ENCODE measurements around the gene FAM170B. TPM values are rescaled to one million over a fixed set of nuclear protein-coding genes. Genes with fewer than 3 reads are reported as not detected.

Gene FAM170B
- total RNA-seq, 1 donor from 2014 or later, result not detected

GRCh38 chr10:49149881-49150280 is 16.1 kb upstream of the FAM170B start:
- ATAC-seq (ENCODE audit: low read depth), result no peak
- no peak overlapping the region for H3K27ac Mint-ChIP-seq
- no peak for TF ChIP-seq CTCF (IDR thresholded peaks at IDR 0.05)
- no peak for DNase-seq
- ChIA-PET CTCF (no interaction called here), POLR2A (no interaction called here)
- intact Hi-C loops (cut with micrococcal nuclease), result no loop called here
- peaks cover 6% of the 10 kb centered on the region for H3K9me3 Mint-ChIP-seq
- H3K36me3 Mint-ChIP-seq (ENCODE audit: low read depth), result peaks cover 4% of the 10 kb centered on the region
- peaks cover 10% of the 10 kb centered on the region for H3K27me3 Mint-ChIP-seq
- H3K4me1 Mint-ChIP-seq, result no peaks in the 10 kb centered on the region
- H3K4me3 Mint-ChIP-seq, result no peak overlapping the region

GRCh38 chr10:49144058-49144720 is 10.4 kb upstream of the FAM170B start:
- H3K4me1 Mint-ChIP-seq, result no peaks in the 10 kb centered on the region
- POLR2A ChIA-PET, result no interaction called here
- H3K9me3 Mint-ChIP-seq, result peaks cover 6% of the 10 kb centered on the region
- no peak overlapping the region for H3K27ac Mint-ChIP-seq
- no peak for DNase-seq
- no peak for ATAC-seq (ENCODE audit: low read depth)
- H3K27me3 Mint-ChIP-seq, result peaks cover 9% of the 10 kb centered on the region
- intact Hi-C loops (cut with micrococcal nuclease), result no loop called here
- H3K36me3 Mint-ChIP-seq (ENCODE audit: low read depth), result peaks cover 4% of the 10 kb centered on the region
- TF ChIP-seq CTCF (IDR thresholded peaks at IDR 0.05), result no peak
- H3K4me3 Mint-ChIP-seq, result no peak overlapping the region
- CTCF ChIA-PET, result no interaction called here

GRCh38 chr10:49143249-49143648 is 9.4 kb upstream of the FAM170B start:
- H3K36me3 Mint-ChIP-seq (ENCODE audit: low read depth), result peaks cover 4% of the 10 kb centered on the region
- ChIA-PET POLR2A (no interaction called here), CTCF (no interaction called here)
- peaks cover 4% of the 10 kb centered on the region for H3K9me3 Mint-ChIP-seq
- H3K4me1 Mint-ChIP-seq, result no peaks in the 10 kb centered on the region
- DNase-seq (no peak), ATAC-seq (ENCODE audit: low read depth) (no peak)
- peaks cover 6% of the 10 kb centered on the region for H3K27me3 Mint-ChIP-seq
- H3K4me3 Mint-ChIP-seq, result no peak overlapping the region
- TF ChIP-seq CTCF (IDR thresholded peaks at IDR 0.05), result no peak
- intact Hi-C loops (cut with micrococcal nuclease), result no loop called here
- no peak overlapping the region for H3K27ac Mint-ChIP-seq

GRCh38 chr10:49141541-49142332 is 7.9 kb upstream of the FAM170B start:
- CTCF ChIA-PET, result no interaction called here
- H3K36me3 Mint-ChIP-seq (ENCODE audit: low read depth), result no peaks in the 10 kb centered on the region

More at GRCh38 chr10:49141541-49142332, 7.9 kb upstream of the FAM170B start:
- intact Hi-C loops (cut with micrococcal nuclease), result no loop called here
- no peaks in the 10 kb centered on the region for H3K9me3 Mint-ChIP-seq
- peaks cover 1% of the 10 kb centered on the region for H3K27me3 Mint-ChIP-seq
- ATAC-seq (ENCODE audit: low read depth) (no peak), DNase-seq (no peak)
- no peak overlapping the region for H3K4me3 Mint-ChIP-seq
- H3K27ac Mint-ChIP-seq, result no peak overlapping the region
- H3K4me1 Mint-ChIP-seq, result no peaks in the 10 kb centered on the region
- no peak for TF ChIP-seq CTCF (IDR thresholded peaks at IDR 0.05)
- POLR2A ChIA-PET, result no interaction called here

All from activated B cell treated with CpG ODN at 0.5 μM for 24 hours (primary cell).